CD4-positive, alpha-beta T cell treated with Interleukin-17A for 4 hours (primary cell): Measurements from ENCODE around the gene SPIRE2.
A peak's percentile ranks its signal among the peaks of the same experiment; 100 is the strongest.

Source experiments
- DNase-seq: peaks from one replicate; pipeline ENCODE4 v3.0.0-alpha.2; 2020; ENCODE audit warnings: mixed read lengths

The SPIRE2 gene

GRCh38 chr16:89915303-89916232, 87.3 kb downstream of the SPIRE2 start:
- no peak for DNase-seq

GRCh38 chr16:89917773-89918452, 89.6 kb downstream of the SPIRE2 start:
- peak; percentile 76 for DNase-seq

GRCh38 chr16:89918453-89919347, 90.4 kb downstream of the SPIRE2 start, which contains the start of gene MC1R:
TSS of gene MC1R (plus strand) at chr16:89918862. CDS start at chr16:89919259, 397 bp downstream.
- peak; percentile 33 for DNase-seq

- DNase-seq = peak; percentile 2
These were observed 91.5 kb downstream of the SPIRE2 start for GRCh38 chr16:89919535-89920406.

- no peak for DNase-seq
These were observed 92.4 kb downstream of the SPIRE2 start for GRCh38 chr16:89920723-89921122.
